HG03457 (cell line): ENCODE data around the gene C10orf67.

ENCODE experiments used
- ATAC-seq: cut with Tn5 transposase; IDR thresholded peaks from one replicate; pipeline ENCODE4 v1.9.1; 2021; ENCODE audit warnings: moderate number of reproducible peaks; ENCODE audit not compliant: unreplicated experiment

The C10orf67 gene

DNA sequence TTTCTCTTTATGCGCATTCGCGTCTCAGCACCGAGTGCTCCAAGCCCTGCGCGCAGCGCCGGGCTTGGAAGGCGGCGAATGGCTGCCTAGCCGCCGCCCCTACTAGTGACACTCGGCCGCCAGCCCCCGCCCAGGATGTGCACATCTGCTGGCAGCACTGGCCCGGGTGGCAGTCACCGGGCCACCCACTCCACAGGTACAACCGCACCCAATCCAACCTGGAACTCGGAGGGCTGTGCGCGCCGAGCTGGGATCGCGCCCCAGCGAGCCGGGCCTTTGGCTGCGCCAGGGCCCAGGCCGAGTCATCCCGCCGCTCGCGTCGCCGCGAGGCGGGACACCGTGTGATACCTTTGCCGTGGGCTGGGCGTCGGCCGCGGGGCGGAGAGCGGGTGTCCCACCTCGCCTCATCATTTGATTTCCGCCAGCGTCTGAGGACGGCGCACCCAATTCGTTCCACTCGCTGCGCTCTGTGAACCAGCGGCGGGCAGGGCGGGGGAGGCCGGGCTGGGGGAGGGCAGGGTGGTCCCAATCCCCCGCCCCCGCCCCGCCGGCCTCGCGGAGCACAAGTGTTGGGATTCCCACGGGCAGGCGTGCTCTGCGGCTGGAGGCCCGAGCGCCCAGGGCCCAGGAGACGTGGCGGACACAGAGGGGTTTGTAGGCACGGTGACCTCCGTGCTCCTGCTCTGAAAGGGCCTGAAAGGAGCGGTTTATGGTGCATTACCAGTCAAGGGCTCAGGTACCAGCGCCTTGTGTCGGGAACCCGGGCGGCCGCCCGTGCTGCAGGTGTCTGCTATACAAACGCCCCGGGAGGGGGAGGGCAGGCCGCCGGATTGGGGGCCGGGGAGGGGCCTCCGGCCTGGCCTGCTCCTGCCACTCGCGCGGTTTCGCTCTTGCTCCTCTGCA lies 170.3 kb downstream of the C10orf67 start:
- ATAC-seq = no peak

DNA sequence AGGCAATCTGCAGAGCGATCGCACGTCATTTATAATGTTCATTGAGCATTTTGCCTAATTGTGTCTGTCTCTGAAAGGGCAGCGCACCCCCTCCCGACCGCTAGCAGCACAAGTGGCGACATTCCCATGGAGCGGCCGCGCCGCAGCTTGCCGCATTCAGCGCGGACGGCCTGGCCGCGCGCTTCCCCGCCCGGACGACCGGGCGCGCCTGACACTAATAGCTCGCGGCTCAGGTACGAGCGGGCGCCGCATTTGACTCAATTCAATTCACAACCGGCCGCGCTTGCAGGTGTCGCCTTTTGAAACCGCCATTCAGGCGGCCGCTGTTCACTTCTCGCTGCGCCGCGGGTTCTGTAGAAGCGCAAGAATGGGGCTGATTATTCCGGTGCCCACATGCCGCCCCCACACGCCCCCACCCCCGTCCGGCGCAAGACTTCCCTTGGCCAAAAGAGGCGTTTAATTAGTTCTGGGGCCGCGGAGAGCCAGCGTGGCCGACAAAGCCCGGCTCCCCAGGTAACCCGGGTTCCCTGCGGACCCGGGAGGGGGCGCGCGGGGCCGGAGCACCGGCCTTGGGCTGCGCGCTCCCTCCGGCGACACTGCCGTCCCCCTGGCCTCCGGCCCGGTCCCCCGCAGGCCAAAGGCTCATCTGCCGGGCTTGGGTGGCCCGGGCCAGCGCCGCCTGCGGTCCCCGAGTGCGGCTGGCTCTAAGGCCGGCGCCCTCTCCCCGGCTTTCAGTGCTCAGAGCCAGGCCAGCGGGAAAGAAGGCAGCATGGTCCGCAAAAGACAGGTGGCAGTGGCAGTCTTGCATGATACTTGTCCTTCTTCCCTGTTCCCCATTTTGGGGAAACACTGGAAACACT lies 171.2 kb downstream of the C10orf67 start:
- no peak for ATAC-seq

DNA sequence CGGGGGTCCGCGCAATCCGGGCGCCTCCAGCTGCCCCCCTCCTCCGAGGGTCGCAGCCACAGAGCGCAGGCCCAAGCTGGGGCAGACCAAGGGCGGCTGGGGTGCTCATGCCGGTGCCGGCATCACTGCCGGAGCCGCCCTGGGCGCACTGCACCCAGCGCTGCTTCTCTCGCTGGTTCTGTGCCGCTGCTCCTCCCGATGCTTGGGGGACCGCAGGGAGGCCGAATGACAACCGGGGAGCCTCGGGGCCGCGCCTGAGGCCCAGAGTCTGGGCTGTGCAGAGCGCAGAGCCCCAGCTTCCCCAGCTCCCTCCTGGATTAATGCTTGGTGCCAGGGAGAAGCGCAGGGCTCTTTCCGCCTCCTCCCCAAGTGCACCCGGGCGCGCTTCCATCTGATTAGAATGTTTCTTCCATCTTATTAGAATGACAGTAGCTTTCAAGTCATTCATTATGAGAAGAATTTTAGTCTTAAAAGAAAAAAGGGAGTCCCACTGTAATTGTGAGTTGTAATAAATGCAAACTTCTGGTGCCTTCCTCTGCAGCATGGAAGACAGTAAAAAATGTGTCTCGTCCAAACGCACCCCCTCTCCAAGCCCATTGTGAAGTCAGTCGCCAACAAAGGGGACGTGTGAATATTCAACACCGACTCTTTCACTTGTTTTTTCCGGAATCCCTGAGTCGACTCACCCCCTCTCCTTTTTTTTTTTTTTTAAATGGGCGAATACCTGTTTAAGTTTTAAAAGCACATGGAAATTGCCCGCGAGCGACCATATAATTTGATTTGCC lies 172.0 kb downstream of the C10orf67 start:
- no peak for ATAC-seq

DNA sequence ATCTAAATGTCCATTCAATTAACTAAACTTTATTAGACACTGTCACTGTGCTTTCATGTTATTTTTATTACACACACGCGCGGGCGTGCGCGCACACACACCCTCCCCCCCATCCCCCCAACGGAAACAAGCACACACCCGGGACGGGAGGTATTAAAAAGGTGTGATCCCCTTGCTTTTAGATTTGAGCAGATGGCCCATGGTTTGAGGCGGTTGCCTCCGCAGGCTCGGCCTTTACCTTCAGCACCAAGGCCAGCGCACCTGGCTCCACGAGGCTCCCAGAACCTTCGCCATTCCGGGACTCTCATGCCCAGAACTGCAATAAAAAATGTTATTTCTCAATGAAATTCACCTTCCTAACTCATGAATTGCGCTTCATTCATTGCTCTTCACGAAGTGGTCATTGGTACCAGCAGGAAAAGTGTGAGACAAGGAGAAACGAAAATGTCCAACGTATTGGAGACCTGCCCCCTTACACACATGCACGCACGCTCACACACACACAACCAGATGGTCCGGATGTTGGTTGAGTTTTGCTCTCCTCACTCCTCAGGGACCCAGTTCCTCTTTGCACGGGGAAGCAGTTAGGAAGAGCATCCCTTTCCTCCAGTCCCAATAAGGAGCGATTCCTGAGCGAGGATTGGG lies 173.2 kb downstream of the C10orf67 start:
- ATAC-seq = no peak

DNA sequence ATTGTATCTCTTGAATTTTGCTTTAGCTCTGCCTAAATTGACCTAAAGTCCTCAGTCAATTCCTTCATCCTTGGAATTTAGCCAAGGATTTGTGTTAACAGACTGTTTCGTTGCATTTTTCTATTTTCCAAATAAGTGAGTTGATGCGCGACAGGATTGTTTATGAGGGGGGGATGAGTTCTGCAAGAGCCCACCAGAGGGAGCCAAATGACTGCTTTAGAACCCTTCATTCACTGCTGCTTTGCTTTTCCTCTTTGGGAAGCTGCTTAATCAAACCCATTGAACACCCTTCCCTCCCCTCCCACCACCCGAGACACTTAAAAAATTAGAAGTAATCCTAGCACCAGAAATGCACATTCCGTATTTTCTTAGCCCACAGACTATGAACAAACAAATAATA lies 186.2 kb downstream of the C10orf67 start:
- peak; percentile 52 for ATAC-seq

DNA sequence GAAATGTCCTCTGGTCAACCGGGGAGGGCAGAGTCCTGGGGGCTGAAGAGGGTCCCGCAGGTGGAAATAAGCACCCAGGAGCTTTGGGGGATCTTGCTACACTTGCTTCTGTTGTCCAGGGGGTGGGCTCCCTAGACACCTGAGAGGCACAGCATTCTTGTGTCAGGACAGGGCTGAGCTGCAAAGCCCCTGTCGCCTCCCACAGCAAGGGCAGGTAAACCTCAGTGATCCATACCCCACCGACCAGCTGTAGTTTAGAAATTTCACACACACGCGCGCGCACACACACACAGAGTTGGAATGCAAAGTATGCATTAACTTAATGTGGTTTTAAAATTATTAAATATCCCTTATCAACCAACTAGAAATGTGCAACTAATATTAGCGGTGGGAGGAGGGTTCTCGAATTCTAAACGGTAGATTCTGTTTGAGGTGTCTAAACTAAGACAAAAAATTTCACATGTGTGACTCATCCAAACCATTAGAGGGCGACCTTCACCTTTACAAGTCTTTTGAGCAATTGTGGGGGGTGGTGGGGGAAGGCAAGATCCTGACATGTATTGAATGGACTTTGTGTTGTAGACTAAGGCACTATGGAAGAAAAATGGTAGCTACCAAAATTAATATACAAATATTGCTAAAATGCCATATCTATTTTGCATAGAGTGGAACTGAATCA lies 186.8 kb downstream of the C10orf67 start:
- ATAC-seq = no peak

DNA sequence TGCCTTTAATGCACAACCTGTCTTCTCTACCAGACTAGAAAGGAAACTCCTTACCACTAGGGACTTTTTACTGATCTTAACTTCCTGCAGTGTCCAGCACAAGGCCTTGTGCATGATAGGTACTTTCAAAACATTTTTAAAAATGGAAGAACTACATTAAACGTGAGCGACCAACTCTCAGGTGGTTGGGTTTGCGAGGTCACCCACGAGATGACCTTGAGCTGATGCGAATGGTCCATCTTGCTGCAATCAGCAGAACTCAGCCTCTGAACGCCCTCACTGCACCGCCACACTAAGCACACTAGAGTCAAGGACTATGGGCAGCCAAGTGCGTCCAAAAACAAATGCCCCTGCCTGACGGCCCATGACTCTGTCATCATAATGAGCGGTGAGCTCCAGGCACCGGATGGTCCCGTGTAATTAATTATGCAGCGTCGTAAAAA lies 187.3 kb downstream of the C10orf67 start:
- peak; percentile 49 for ATAC-seq

DNA sequence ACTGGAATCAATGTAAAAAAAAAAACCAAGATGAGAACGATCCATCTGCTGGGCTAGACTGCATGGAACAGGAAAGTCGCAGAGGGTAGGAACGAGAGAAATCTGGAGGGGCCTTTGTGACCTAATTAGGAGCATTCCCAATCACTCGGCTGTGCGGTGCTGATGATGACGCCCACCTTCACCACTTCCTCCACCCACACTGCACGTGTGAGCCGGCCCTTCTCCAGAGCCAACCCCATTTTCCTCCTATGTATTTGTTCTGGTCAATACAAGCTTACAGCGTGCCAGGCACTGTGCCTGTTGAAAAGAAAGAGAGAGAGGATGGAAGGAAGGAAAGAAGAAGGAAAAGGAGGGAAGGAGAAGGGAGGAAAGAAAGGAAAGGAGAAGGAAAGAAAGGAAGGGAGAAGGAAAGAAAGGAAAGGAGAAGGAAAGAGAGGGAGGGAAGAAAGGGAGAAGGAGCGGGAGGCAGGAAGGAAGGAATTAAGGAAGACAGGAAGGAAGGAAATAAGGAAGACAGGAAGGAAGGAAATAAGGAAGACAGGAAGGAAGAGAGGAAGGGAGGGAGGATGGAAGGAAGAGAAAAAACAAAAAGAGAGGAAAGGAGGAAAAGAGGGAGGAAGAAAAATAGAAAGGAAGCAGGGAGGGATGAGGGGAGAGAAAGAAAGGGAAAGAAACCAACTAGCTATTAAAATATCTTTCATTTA lies 188.0 kb downstream of the C10orf67 start:
- ATAC-seq = no peak

DNA sequence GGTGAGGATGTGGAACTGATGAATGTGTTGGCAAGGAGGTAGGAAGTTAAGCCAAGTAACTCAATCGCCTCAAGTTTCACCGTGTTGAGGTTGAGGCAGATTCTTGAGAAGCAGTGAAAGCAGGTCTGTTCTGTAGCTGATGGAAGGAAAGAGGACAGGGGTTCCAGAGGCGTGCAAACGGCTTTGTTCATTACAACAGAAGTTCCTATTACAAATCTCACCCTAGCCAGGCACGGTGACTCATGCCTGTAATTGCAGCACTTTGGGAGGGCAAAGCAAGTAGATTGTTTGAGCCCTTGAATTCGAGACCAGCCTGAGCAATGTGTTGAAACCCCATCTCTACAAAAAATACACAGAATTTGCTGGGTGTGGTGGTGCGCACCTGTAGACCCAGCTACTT lies 189.4 kb downstream of the C10orf67 start:
- no peak for ATAC-seq
